ENCODE data around the gene CRACDL. TPM values are rescaled to one million over a fixed set of nuclear protein-coding genes. Genes with fewer than 3 reads are reported as not detected.

CRACDL gene
- polyA plus RNA-seq, 2 donors: 9.1 to 15.8 TPM

- no peaks in the 10 kb centered on the region for H3K36me3 ChIP-seq (ENCODE audit: control insufficient read depth in 2 of 2, insufficient read depth in 2 of 2, low read length in 1 of 2)
- WGBS, 2 donors: 92 to 95% methylated on average over 5 of the region's 5 CpGs
- H3K4me1 ChIP-seq (ENCODE audit: control insufficient read depth in 2 of 2, insufficient read depth in 2 of 2, low read length in 1 of 2): no peaks in the 10 kb centered on the region
- no peak overlapping the region for H3K4me3 ChIP-seq (ENCODE audit: low read depth in 1 of 2, low read length in 2 of 2)
- no peaks in the 10 kb centered on the region for H3K9me3 ChIP-seq (ENCODE audit: control insufficient read depth in 2 of 2, insufficient read depth in 1 of 2, low read depth in 1 of 2, low read length in 1 of 2)
- no peak overlapping the region for H3K27ac ChIP-seq (ENCODE audit: low read depth in 2 of 2, low read length in 1 of 2)
- H3K27me3 ChIP-seq (ENCODE audit: control insufficient read depth in 1 of 2, insufficient read depth in 2 of 2, low read length in 2 of 2): no peaks in the 10 kb centered on the region
Observed at GRCh38 chr2:98854682-98855081, 81.3 kb downstream of the CRACDL start.

- no peaks in the 10 kb centered on the region for H3K4me1 ChIP-seq (ENCODE audit: control insufficient read depth in 2 of 2, insufficient read depth in 2 of 2, low read length in 1 of 2)
- H3K4me3 ChIP-seq (ENCODE audit: low read depth in 1 of 2, low read length in 2 of 2): no peak overlapping the region
- no peak overlapping the region for H3K27ac ChIP-seq (ENCODE audit: low read depth in 2 of 2, low read length in 1 of 2)
- 84 to 89% methylated on average over 2 of the region's 2 CpGs for WGBS, 2 donors
- no peaks in the 10 kb centered on the region for H3K36me3 ChIP-seq (ENCODE audit: control insufficient read depth in 2 of 2, insufficient read depth in 2 of 2, low read length in 1 of 2)
- no peaks in the 10 kb centered on the region for H3K9me3 ChIP-seq (ENCODE audit: control insufficient read depth in 2 of 2, insufficient read depth in 1 of 2, low read depth in 1 of 2, low read length in 1 of 2)
- no peaks in the 10 kb centered on the region for H3K27me3 ChIP-seq (ENCODE audit: control insufficient read depth in 1 of 2, insufficient read depth in 2 of 2, low read length in 2 of 2)
Observed at GRCh38 chr2:98852932-98853331, 83.1 kb downstream of the CRACDL start.

GRCh38 chr2:98850074-98850473, 86.0 kb downstream of the CRACDL start:
- Histone ChIP-seq H3K4me3 (ENCODE audit: low read depth in 1 of 2, low read length in 2 of 2) (no peak overlapping the region), H3K27ac (ENCODE audit: low read depth in 2 of 2, low read length in 1 of 2) (no peak overlapping the region), H3K36me3 (ENCODE audit: control insufficient read depth in 2 of 2, insufficient read depth in 2 of 2, low read length in 1 of 2) (no peaks in the 10 kb centered on the region), H3K9me3 (ENCODE audit: control insufficient read depth in 2 of 2, insufficient read depth in 1 of 2, low read depth in 1 of 2, low read length in 1 of 2) (no peaks in the 10 kb centered on the region), H3K27me3 (ENCODE audit: control insufficient read depth in 1 of 2, insufficient read depth in 2 of 2, low read length in 2 of 2) (no peaks in the 10 kb centered on the region), H3K4me1 (ENCODE audit: control insufficient read depth in 2 of 2, insufficient read depth in 2 of 2, low read length in 1 of 2) (no peaks in the 10 kb centered on the region)
- WGBS, 2 donors: 91 to 93% methylated on average over 10 of the region's 10 CpGs

GRCh38 chr2:98849113-98849512, 86.9 kb downstream of the CRACDL start:
- Histone ChIP-seq H3K27me3 (ENCODE audit: control insufficient read depth in 1 of 2, insufficient read depth in 2 of 2, low read length in 2 of 2) (no peaks in the 10 kb centered on the region), H3K27ac (ENCODE audit: low read depth in 2 of 2, low read length in 1 of 2) (no peak overlapping the region), H3K9me3 (ENCODE audit: control insufficient read depth in 2 of 2, insufficient read depth in 1 of 2, low read depth in 1 of 2, low read length in 1 of 2) (no peaks in the 10 kb centered on the region), H3K4me1 (ENCODE audit: control insufficient read depth in 2 of 2, insufficient read depth in 2 of 2, low read length in 1 of 2) (no peaks in the 10 kb centered on the region), H3K4me3 (ENCODE audit: low read depth in 1 of 2, low read length in 2 of 2) (no peak overlapping the region), H3K36me3 (ENCODE audit: control insufficient read depth in 2 of 2, insufficient read depth in 2 of 2, low read length in 1 of 2) (no peaks in the 10 kb centered on the region)
- 91 to 92% methylated on average over 5 of the region's 5 CpGs for WGBS, 2 donors

GRCh38 chr2:98847853-98848252, 88.2 kb downstream of the CRACDL start:
- Histone ChIP-seq H3K36me3 (ENCODE audit: control insufficient read depth in 2 of 2, insufficient read depth in 2 of 2, low read length in 1 of 2) (no peaks in the 10 kb centered on the region), H3K4me1 (ENCODE audit: control insufficient read depth in 2 of 2, insufficient read depth in 2 of 2, low read length in 1 of 2) (no peaks in the 10 kb centered on the region), H3K27ac (ENCODE audit: low read depth in 2 of 2, low read length in 1 of 2) (no peak overlapping the region), H3K4me3 (ENCODE audit: low read depth in 1 of 2, low read length in 2 of 2) (no peak overlapping the region), H3K9me3 (ENCODE audit: control insufficient read depth in 2 of 2, insufficient read depth in 1 of 2, low read depth in 1 of 2, low read length in 1 of 2) (no peaks in the 10 kb centered on the region), H3K27me3 (ENCODE audit: control insufficient read depth in 1 of 2, insufficient read depth in 2 of 2, low read length in 2 of 2) (no peaks in the 10 kb centered on the region)
- 76 to 83% methylated on average over 5 of the region's 5 CpGs for WGBS, 2 donors

- H3K4me1 ChIP-seq (ENCODE audit: control insufficient read depth in 2 of 2, insufficient read depth in 2 of 2, low read length in 1 of 2): no peaks in the 10 kb centered on the region
- H3K27me3 ChIP-seq (ENCODE audit: control insufficient read depth in 1 of 2, insufficient read depth in 2 of 2, low read length in 2 of 2): no peaks in the 10 kb centered on the region
- no peak overlapping the region for H3K4me3 ChIP-seq (ENCODE audit: low read depth in 1 of 2, low read length in 2 of 2)
- H3K9me3 ChIP-seq (ENCODE audit: control insufficient read depth in 2 of 2, insufficient read depth in 1 of 2, low read depth in 1 of 2, low read length in 1 of 2): no peaks in the 10 kb centered on the region
- H3K36me3 ChIP-seq (ENCODE audit: control insufficient read depth in 2 of 2, insufficient read depth in 2 of 2, low read length in 1 of 2): no peaks in the 10 kb centered on the region
- no peak overlapping the region for H3K27ac ChIP-seq (ENCODE audit: low read depth in 2 of 2, low read length in 1 of 2)
Observed at GRCh38 chr2:98846041-98846440, 90.0 kb downstream of the CRACDL start.

GRCh38 chr2:98842136-98842535, 93.9 kb downstream of the CRACDL start:
- Histone ChIP-seq H3K4me3 (ENCODE audit: low read depth in 1 of 2, low read length in 2 of 2) (no peak overlapping the region), H3K27ac (ENCODE audit: low read depth in 2 of 2, low read length in 1 of 2) (no peak overlapping the region), H3K36me3 (ENCODE audit: control insufficient read depth in 2 of 2, insufficient read depth in 2 of 2, low read length in 1 of 2) (no peaks in the 10 kb centered on the region), H3K9me3 (ENCODE audit: control insufficient read depth in 2 of 2, insufficient read depth in 1 of 2, low read depth in 1 of 2, low read length in 1 of 2) (no peaks in the 10 kb centered on the region), H3K4me1 (ENCODE audit: control insufficient read depth in 2 of 2, insufficient read depth in 2 of 2, low read length in 1 of 2) (no peaks in the 10 kb centered on the region), H3K27me3 (ENCODE audit: control insufficient read depth in 1 of 2, insufficient read depth in 2 of 2, low read length in 2 of 2) (no peaks in the 10 kb centered on the region)
- 88 to 92% methylated on average over 3 of the region's 3 CpGs for WGBS, 2 donors

- H3K4me3 ChIP-seq (ENCODE audit: low read depth in 1 of 2, low read length in 2 of 2): no peak overlapping the region
- H3K36me3 ChIP-seq (ENCODE audit: control insufficient read depth in 2 of 2, insufficient read depth in 2 of 2, low read length in 1 of 2): peaks cover 0 to 7% of the 10 kb centered on the region in 2 donors
- no peaks in the 10 kb centered on the region for H3K9me3 ChIP-seq (ENCODE audit: control insufficient read depth in 2 of 2, insufficient read depth in 1 of 2, low read depth in 1 of 2, low read length in 1 of 2)
- no peaks in the 10 kb centered on the region for H3K4me1 ChIP-seq (ENCODE audit: control insufficient read depth in 2 of 2, insufficient read depth in 2 of 2, low read length in 1 of 2)
- H3K27ac ChIP-seq (ENCODE audit: low read depth in 2 of 2, low read length in 1 of 2): no peak overlapping the region
- no peaks in the 10 kb centered on the region for H3K27me3 ChIP-seq (ENCODE audit: control insufficient read depth in 1 of 2, insufficient read depth in 2 of 2, low read length in 2 of 2)
- 77 to 84% methylated on average over 3 of the region's 3 CpGs for WGBS, 2 donors
Observed at GRCh38 chr2:98839292-98839691, 96.7 kb downstream of the CRACDL start.

GRCh38 chr2:98835831-98836385, 100.1 kb downstream of the CRACDL start:
- no peaks in the 10 kb centered on the region for H3K4me1 ChIP-seq (ENCODE audit: control insufficient read depth in 2 of 2, insufficient read depth in 2 of 2, low read length in 1 of 2)
- WGBS, 2 donors: 66 to 72% methylated on average over 10 of the region's 10 CpGs

GRCh38 chr2:98833917-98834263, 102.1 kb downstream of the CRACDL start:
- Histone ChIP-seq H3K4me1 (ENCODE audit: control insufficient read depth in 2 of 2, insufficient read depth in 2 of 2, low read length in 1 of 2) (peaks cover 0 to 2% of the 10 kb centered on the region in 2 donors), H3K9me3 (ENCODE audit: control insufficient read depth in 2 of 2, insufficient read depth in 1 of 2, low read depth in 1 of 2, low read length in 1 of 2) (no peaks in the 10 kb centered on the region), H3K27me3 (ENCODE audit: control insufficient read depth in 1 of 2, insufficient read depth in 2 of 2, low read length in 2 of 2) (no peaks in the 10 kb centered on the region), H3K4me3 (ENCODE audit: low read depth in 1 of 2, low read length in 2 of 2) (no peak overlapping the region), H3K27ac (ENCODE audit: low read depth in 2 of 2, low read length in 1 of 2) (peak overlapping the region in 1 of 2 donors; percentile 42), H3K36me3 (ENCODE audit: control insufficient read depth in 2 of 2, insufficient read depth in 2 of 2, low read length in 1 of 2) (peaks cover 0 to 10% of the 10 kb centered on the region in 2 donors)
- 82 to 84% methylated on average over 3 of the region's 3 CpGs for WGBS, 2 donors

More at GRCh38 chr2:98835831-98836385, 100.1 kb downstream of the CRACDL start:
- no peak overlapping the region for H3K27ac ChIP-seq (ENCODE audit: low read depth in 2 of 2, low read length in 1 of 2)
- peaks cover 0 to 10% of the 10 kb centered on the region in 2 donors for H3K36me3 ChIP-seq (ENCODE audit: control insufficient read depth in 2 of 2, insufficient read depth in 2 of 2, low read length in 1 of 2)
- H3K9me3 ChIP-seq (ENCODE audit: control insufficient read depth in 2 of 2, insufficient read depth in 1 of 2, low read depth in 1 of 2, low read length in 1 of 2): no peaks in the 10 kb centered on the region
- no peak overlapping the region for H3K4me3 ChIP-seq (ENCODE audit: low read depth in 1 of 2, low read length in 2 of 2)
- H3K27me3 ChIP-seq (ENCODE audit: control insufficient read depth in 1 of 2, insufficient read depth in 2 of 2, low read length in 2 of 2): no peaks in the 10 kb centered on the region

Measured in esophagus (tissue), 2 donors.